Measurements from ENCODE around the gene G6PD. TPM values are rescaled to one million over a fixed set of nuclear protein-coding genes. Genes with fewer than 3 reads are reported as not detected.
A peak's percentile ranks its signal among the peaks of the same experiment; 100 is the strongest.
"Not testable (repeated sequence)": the region's sequence is repeated elsewhere in the genome, so short reads cannot be mapped to it uniquely, and the experiment has no call there.

The G6PD gene
- polyA plus RNA-seq, 12 donors = 8.5 to 41.0 (median 11.9) TPM; not detected in 1

DNA sequence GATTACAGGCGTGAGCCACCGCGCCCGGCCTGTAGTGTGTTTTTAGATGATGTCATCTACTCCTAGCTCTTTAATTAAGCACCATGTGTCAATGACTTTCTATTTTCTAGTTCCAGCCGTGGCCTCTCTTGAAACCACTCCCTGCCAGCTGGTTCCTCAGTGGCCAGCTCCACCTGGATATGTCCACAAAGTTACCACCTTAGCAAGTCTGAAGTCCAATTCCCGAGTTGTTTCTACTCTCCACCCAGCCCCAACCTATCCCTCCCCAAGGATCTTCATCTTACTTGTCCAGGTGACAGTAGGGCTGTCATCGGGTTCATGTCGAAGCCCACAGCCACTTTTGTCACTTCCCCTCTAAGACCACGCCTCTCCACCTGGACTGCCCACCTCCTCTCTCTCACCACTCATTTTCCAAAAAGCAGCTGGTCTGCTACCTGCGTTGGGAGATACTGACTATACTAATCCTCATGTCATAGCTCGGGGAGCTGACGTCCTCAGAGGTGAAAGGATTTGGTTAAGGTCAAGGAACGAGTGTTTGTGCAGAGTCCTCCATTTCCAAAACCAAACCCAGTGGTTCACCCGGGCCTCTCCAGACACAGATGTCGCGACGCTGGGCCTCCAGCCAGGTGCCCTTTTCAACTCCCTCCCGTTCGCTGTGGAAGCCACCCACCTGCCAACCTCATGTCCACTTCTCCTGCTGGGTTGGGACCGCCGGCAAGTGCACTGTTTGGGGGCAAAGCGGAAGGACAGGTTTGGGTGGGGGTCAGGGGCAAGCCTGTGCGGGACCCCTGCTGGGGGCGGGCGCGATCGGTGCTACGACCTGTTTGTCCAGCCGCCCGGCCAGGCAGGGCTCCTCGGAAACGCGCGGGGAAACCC lies 31.3 kb downstream of the G6PD start:
- no peak for DNase-seq

DNA sequence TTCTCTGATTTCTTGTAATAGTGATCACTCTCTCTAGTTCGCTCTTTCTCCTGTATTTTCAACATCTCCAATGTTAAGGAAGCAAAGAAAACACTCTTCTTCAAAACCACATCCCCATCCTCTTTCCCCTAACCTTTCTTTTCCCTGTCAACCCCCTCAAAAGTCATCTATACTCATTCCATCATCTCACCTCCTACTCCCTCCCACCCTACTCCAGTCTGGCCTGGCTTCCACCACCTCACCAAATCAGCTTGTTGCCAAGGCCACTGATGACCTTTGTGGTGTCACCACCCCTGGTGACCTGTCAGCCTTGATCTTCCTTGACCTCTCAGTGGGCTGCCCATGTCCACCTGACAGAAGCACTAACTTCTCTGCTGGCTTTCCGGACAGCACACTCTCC lies 32.9 kb downstream of the G6PD start:
- no peak for DNase-seq

DNA sequence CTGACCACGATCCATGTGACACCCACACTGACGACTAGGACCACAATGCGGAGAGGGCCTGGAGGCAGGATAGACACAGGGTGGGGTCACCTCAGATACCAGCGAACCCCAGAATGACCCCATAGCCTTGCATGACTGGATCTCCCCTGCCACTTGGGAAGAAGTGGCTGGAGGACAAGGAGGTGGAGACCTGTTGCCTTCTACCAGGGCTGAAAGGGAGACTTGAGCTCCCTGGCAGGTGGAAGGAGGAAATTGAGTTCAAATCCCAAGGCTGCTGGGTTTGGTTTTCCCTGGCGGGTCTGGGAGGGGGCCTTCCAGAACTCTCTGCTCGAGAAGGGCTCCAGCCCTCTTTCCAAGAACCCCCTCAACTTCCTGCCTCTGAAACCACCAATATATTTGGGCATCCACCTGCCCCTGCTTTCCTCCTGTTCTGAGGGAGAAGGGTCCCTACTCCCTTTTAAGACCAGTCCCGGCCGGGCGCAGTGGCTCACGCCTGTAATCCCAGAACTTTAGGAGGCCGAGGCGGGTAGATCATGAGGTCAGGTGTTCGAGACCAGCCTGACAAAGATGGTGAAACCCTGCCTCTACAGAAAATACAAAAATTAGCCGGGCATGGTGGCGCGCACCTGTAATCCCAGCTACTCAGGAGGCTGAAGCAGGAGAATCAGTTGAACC lies 33.6 kb downstream of the G6PD start:
- DNase-seq = no peak

DNA sequence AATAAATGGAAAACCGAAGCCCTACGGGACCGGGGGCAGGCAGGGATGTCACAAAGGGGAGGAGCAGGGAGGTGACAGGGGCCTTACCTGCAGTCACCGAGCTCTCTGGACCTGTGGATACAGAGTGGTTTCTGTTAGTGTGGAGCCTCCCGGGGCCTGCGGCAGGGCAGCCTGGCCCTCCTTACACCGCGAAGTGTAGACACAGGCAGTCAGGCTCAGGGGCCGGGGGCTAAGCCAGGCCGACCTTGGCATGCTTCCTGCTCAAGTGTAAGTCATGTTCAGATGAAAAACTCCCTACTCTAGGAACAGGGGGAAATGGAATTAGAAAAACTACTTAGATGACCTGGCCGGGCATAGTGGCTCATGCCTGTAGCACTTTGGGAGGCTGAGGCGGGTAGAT lies 34.9 kb downstream of the G6PD start:
- DNase-seq = no peak

DNA sequence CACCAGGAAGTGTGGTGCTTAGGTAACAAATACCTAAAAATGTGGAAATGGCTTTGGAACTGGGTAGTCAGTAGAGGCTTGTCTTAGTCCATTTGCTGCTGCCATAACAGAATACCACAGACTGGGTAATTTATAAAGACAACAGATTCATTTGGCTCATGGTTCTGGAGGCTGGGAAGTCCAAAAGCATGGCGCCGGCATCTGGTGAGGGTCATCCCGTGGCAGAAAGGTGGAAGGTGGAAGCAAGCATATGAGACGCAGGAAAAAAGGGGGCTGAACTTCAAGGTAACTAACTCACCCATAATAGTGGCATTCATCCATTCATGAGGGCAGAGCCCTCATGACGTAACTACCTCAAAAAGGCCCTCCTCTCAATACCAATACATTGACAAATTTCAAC lies 37.2 kb downstream of the G6PD start:
- DNase-seq = no peak

DNA sequence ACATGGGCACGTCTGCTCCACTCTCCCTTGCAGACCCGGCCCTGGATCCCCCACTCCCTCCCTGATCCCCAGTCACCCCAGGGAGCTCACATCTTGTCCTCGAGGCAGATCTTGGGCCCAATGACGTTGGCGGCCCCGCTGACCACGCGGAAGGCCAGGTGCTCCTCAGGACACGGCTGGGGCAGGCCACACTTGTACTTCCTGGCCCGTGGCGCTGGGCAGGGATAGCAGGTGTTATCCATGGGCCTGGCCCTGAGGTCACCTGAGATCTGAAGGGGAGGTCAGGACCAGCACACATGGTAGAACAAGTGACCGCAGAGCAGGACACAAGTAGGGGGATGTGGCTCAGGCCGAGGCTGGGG lies 38.3 kb downstream of the G6PD start:
- DNase-seq = no peak

DNA sequence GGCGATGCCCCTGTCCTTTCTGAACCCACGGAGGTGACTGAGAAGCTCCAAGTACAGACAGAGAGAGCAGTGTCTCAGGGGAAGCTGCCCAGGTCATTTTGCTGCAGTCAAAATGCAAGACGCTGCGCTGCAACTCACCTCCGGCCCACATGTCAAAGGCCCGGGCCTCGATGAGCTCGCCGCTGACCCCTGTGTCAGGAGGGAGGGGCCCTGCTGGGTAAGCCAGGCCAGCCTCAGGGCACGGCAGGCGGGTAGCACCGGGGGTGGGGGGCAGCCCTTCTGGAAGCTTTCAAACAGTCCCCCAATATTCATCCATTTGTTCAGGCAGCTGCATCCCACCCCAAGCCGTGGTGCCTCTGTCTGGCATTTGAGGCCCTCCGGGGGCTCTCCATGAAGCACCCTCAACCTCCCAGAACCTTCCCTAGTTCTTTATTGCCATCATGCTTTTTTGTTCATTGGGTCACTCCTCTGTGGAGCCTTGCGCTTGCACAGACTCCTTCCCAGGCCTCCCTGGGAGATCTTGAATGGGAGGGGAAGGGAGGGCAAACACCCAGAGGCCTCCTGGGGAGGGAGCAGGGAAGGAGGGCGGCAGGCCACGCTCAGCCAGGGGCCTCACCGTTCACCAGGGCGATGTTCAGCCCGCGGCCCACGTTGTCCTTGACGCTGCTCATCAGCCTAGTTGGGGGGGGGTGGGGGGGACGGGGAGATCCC lies 38.8 kb downstream of the G6PD start:
- no peak for DNase-seq

DNA sequence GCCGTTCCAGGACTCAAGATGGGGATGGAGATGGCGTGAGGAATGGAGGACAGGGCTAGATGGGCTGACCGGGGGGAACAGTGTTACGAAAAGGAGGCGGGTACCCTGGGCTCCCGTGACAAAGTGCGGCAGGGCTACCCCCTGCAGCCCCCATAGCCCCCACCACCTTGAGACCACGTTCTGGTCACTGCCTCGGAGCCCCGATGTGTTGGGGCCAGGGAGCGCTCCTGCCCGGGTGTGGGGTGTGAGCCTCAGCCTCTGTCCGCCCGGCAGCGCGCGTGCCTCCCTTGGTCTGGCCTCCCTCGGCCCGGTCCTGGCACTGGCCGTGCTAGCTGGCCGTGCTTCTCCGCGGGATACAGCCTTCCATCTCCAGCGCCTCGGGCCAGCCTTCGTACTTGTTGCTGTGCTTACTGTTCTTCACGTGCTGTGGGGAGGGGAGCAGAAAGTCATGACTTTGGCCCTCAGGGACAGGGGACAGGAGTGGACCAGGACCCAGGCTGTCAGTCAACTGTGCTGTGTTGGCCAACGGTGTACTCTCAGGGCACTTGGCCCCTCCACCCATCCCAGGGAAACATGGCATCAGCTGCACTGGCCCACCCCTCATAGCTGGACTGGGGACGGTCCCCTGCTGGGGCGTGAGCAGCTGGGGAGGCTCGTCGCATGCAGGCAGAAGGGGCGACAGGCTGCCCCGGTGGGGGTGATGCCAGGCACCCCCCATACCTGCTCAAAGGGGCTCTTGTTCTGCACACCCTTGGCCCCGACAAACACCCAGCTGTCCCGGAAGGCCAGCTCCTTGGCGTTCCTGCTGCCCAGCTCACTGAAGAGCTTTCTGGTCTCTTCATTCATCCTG lies 39.9 kb downstream of the G6PD start:
- no peak for DNase-seq

DNA sequence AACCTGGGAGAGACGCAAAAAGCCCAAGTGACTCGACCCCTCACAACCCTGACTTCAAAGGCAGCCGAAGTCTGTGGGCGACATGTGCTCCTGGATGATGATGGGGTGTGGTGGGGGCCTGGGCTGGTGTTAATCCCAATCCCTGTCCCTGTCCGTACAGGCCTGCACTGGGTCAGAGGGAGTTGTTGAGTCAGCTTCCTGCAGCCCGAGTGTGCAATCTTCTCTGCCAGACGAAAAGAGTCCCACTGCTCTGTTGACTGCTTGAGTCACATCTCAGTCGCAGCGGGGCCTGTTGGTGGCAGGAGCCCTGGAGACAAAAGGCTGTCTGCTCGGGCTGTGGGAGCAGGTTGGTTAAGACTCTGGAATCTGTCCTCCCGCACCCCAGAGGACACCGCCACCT lies 40.9 kb downstream of the G6PD start:
- no peak for DNase-seq

DNA sequence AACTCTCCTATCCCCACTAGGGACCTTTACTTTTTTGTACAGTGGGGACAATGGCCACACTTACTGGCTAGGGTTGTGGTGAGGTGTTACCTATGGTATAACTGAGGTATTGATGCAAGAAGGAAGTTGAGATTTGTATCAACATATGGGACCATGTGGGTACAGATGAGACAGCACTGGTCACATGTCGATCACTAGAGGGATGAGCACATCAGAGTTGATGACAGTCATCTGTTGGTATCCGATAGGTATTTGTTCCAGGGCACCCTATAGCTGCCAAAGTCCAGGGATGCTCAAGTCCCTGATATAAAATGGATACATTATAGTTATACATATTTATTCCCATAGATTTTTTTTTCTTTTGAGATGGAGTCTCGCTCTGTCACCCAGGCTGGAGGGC lies 43.7 kb downstream of the G6PD start:
- DNase-seq = no peak

DNA sequence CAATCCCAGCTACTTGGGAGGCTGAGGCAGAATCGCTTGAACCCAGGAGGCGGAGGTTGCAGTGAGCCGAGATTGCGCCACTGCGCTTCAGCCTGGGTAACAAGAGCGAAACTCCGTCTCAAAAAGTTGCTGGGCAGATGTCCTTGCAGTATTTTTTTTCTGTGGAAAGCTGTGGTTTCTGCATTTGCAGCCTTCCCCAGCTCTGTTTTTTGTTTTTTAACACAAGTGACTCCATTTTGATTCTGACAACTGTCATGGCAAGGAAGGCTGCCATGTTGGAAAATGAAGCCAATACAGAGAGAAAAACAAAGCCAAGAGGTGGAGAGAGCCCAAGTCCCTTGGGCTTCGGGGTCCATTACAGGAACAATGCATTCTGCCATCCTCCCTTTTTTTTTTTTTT lies 44.5 kb downstream of the G6PD start:
- no peak for DNase-seq

DNA sequence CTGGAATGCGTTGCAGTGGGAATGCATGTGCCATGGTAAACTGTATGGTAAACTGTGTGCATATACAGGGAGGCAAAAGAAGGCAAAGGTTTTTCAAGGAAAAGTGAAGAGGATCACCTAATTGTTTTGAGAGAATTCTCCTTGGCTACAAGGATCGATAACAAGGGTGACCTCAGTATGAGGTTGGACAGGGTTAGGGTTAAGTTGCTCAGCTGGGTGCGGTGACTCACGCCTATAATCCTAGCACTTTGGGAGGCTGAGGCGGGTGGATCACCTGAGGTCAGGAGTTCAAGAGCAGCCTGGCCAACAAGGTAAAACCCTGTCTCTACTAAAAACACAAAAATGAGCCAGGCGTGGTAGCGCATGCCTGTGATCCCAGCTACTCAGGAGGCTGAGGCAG lies 45.2 kb downstream of the G6PD start:
- not testable (repeated sequence) for DNase-seq

DNA sequence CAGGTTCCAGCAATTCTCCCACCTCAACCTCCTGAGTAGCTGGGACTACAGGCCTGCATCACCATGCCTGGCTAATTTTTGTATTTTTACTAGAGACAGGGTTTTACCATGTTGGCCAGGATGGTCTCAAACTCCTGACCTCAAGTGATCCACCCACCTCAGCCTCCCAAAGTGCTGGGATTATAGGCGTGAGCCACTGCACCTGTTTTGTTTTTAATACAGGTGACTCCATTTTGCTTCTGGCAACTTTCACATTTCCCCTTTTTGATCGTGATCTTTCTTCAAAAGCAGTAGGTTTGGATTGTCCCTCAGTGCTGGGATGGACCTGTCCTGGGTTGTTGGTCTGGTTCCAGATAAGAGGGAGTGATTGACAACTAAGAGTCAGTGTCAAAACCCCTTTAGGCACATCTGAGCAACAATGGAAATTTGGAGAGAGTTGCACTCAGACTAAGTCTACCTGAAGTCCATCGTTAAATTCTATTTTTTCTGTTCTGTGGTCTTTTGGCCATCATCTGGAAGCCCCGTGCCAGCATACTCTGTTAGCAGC lies 50.0 kb downstream of the G6PD start:
- not testable (repeated sequence) for DNase-seq

DNA sequence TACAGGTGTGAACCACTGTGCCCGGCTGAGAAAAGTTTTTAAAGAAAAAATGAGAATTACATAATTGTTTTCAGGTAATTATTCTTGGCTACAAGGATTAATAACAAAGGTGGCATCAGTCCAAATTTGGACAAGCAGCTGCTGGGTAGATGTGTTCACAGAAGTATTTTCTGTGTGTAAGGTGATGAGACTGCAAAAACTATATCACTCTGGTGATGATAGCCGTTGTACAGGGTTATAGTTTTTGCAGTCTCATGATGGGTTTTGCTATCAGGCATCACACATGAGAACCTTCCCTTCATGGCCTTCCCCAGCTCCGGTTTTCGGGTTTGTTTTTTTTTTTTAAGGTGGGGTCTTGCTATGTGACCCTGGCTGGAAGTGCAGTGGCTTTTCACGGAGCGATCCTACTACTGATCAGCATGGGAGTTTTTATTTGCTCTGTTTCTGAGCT lies 51.1 kb downstream of the G6PD start:
- no peak for DNase-seq

DNA sequence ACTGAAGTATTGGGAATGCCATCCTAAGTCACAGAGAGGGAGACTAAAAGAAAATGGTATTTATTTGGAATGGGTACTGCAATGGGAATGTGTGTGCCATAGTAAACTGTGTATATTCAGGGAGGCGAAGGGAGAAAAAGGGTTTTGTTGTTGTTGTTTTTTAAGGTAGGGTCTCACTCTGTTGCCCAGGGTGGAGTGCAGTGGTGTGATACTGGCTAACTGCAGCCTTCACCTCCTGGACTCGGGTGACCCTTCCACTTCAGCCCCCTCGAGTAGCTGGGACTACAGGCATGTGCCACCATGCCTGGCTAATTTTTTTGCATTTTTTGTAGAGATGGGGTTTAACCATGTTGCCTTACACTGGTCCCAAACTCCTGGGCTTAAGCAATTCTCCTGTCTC lies 51.9 kb downstream of the G6PD start:
- no peak for DNase-seq

DNA sequence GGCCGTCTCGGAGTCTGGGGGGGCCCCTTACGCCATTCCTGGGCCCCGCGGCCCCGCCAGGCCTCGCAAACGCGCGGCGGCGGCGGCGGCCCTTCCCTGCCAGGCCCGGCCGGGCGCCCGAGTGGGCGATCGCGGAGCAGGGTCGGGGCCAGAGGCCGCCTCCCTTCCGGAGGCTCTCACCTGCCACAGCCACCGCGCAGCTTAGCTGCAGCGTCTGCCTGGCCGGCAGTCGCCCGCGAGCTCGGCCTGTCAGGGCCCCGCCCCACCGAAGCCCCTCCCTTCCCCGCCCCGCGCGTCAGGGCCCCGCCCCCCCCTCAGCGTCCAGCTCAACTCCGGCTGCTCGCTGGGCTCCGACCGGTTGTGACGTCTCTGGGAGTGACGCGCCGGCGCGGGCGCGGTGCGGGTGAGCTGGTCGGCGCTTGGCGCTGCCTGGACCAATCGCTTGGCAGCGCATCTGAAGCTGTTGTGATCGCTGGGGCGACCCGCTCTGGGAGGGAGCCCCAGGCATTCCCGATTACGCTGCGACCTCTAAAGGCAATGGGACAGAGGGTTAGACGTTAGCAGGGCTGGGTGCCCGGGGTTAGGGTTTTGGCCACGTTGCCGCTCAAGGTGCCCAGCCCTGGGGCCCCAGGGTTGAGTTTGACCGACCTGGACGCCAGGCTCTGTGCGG lies 56.1 kb downstream of the G6PD start, which contains the start of gene SLC10A3:
Gene SLC10A3 (minus strand): TSS at position 216 of the 670 bp plus-strand sequence. CDS start 1,689 bp downstream, outside the sequence.
- peak; percentile 90 for DNase-seq

DNA sequence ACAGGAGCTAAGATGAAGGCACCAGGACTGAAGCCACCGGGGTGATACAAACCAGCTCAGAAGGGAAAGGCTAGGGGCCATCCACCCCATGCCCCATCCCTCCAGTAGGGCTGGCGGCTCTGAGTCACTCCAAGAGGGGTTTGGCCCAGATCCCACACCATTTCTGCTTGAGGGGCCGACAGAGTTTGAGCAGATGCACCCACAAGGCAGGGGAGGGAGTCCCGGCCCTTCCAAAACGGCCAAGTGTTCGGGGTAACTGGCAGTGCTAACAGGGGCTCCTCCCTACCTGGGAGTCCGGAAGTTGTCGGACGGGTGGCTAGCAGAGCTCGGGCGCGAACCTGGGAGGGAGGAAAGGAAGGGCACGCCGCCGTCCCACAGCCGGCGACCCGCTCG lies 56.6 kb downstream of the G6PD start:
- DNase-seq = no peak

DNA sequence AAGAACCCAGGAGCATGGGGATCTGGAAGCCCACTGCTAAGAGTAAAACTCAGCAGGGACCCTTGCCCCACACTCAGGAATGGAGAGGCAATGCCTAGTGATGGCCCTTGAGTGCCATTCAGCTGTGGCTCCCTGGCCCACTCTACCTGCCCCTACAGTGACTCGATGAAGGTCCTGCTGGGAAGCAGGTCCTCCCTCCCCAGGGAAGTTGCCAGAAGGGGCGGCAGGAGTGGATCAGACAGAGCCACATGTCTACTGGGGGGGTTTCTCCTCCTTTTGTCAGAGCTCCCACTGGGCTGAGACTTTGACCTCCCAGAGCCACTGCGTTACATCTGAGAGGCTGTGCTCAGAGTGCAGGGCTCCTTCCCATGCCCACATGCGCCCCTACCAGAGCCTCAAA lies 57.5 kb downstream of the G6PD start:
- DNase-seq = no peak

DNA sequence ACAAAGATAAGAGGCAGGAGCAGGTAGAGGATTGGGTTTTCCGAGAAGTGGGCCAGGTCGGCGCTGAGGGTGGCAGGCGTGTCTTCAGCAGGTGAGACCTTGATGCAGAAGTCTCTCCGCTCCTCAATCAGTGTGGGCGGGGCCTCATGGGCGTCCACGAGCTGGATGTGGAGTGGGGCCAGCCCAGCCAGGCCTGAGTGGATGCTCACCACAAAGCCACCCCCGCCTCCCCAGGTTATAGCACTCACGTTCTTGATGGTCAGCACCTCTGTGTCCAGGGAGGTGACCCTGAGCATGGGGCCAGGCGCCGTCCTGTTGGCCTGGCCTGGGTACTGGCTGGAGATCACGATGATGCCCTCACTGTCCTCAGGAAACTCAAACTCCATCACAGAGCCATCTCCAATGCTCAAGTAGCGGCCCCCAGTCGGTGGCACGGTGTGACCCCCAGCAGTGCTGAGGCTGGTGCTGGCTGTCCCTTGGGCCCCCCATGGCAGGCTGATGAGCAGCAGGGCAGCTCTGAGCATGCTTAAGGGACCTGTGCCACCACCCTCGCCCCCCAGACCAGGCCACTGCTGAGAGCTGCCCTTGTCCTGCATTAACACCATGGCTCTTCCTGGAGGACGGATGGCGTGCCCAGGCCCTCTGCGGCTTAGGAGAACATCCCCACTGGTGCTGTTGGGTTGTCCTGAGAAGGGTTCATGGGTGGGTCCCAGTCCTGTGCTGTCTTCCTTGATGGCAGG lies 58.1 kb downstream of the G6PD start:
- DNase-seq = no peak

Measured in muscle of arm (tissue), 12 donors.